SHP77 (cell line): ENCODE results near the gene EPRS1.
"Not testable (repeated sequence)": the region's sequence is repeated elsewhere in the genome, so short reads cannot be mapped to it uniquely, and the experiment has no call there.

Source experiments
- DNase-seq, 2 experiments: peaks; one replicate each; lab custom pipeline; 2025; lab: John Stamatoyannopoulos, UW

EPRS1 gene

DNA sequence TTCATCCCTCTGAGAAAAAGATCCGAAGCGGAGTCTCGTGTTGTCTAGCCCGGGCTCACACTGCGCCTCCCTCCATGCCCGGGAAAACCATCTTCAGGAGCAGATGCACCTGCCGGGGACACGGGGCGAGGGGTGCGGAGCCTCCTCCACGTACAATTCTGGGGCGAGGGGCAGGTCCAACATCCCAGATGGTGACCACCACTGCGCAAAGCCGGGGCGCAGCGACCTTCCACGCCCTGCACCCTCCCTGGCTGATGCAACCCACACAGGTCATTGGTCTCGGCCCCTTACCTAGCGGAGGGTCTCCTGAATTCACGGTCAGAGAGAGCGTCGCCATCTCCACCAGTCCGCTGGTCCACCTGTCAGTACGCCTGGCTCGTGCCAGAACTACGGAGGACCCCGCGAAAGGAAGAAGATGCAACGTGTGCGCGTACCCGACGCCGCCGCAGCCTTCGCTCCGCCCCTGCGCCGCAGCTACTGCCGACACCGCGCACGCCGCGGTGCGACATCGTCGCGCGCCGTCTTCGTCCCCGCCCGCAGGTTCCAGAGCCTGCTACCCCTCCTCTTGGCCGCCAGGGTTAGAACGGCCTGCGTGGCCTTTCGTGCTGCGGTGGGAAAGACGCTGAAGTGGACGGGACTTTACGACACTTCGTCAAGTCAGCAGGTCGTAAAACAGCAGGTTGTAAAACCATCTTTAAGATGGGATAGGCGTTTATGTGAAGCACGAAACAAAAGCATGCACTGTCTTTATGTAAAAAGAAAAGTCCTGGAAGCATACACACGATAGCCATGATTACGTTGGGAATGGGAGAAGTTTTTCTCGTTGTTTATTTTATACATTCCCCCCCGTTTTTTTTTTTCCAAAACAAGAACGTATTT lies at the start of gene EPRS1:
EPRS1 (minus strand) TSS at position 454 of the 879 bp plus-strand sequence; CDS start at position 337, 117 bp downstream.
- DNase-seq, result peak; percentile 93 to 96

DNA sequence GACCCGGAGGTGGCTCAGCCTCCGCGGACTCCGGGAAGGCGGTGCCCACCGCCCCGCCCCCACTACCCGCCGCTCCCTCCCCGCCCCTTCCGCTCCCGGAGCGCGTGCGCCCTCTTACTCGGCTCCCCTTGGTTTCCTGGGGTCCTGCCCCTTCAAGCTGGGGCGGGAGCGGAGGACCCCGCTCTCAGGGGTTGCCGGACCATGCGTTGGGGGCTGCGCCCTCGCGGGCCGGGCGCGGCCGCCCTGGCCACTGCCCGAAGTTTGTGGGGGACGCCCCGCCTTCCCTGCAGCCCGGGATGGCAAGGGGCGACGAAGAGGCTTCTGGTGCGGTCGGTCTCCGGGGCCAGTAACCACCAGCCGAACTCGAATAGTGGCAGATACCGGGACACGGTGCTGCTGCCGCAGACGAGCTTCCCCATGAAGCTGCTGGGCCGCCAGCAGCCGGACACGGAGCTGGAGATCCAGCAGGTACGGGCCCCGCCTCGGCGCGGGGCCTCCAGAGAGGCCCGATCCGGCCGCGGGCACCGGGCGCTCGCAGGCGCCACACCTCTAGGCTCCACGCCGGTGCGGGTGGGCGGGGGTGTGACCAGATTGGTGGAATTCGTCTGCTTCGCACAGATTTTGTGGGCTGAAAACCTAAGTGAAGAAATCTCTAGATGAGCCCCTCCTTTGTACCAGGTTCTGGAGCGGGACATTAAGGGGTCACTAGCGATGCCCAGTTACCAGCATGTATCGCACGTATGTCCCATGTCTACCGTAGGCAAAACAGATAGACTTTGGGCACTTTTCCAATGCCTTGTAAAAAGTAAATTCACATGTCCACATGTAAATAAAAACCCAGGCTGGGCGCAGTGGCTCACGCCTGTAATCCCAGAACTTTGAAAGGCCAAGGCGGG lies 48.0 kb upstream of the EPRS1 start, which contains the start of gene IARS2:
IARS2 (plus strand) TSS at position 117 of the 896 bp plus-strand sequence; CDS start at position 202, 85 bp downstream.
- peak; percentile 75 to 86 for DNase-seq

DNA sequence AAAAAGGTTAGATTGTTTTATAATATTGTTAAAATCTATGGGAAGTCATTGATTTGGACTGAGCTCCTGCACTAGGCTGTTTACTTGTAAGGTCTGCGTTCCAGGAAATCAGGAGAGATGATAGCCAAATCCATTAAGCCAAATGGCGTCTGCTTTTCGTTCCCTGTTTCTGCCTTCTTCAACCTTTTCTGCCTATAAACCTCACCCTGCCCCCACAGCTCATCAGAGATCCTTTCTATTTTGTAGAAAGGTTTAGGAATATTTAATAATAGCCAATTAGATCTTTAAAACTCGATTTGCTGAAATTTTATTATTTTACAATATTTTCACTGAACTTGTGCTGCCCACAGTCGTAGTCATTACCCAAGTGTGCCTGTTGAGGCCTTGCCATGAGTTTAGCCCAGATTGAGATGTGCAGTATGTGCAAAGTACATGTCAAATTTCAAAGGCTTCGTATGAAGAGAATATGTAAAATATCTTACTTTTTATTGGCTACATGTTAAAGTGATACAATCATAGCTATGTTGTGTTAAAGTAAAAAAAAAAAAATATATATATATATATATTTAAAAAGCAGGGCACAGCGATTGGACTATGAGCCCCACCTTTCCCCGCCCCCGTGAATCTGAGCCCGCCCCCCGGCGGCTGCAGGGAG lies 47.2 kb upstream of the EPRS1 start:
- DNase-seq, result peak; percentile 61 to 63

DNA sequence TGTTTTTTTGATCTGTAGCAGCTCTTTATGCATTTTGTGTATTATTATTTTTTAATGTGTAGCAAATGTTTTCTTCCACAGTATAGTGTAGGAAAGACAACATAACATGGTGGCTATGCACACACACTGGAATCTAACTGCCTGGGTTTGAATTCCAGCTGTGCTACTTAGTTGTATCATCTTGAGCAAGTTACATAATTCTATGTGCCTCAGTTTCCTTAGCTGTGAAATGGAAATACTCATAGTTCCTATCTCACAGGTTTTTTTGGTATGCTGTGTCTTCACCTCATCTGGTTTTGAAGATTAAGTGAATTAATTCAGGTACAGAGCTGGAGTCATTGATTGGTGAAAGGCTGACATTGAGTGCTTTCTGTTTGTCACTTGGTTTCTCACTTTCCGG lies 46.4 kb upstream of the EPRS1 start:
- no peak for DNase-seq

- DNase-seq, result peak; percentile 90 to 91
These were observed 43.6 kb upstream of the EPRS1 start, which contains the start of gene BPNT1 for GRCh38 chr1:220089650-220090556. BPNT1 (minus strand) TSS chr1:220089788; CDS start chr1:220079846, 9,942 bp downstream.

- DNase-seq, result not testable (repeated sequence)
These were observed 40.0 kb upstream of the EPRS1 start for GRCh38 chr1:220086261-220086686.

DNA sequence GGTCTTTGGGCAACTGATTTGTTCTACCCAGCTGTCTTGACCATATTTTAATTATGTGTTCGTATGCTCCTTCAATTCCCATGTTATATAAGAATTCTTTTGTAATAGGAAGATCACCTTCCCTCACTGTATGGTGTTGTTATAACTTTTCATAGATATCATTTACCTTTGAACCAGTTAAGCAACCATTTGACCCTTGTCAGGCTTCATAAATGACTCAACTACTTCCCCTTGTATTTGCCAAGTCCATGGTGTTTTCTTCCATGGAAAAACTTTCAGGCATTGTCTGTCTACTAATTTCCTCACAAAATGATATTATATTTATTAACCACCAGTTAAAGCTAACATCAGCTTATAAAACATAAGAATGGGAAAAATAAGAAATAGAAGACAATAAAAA lies 38.2 kb upstream of the EPRS1 start:
- no peak for DNase-seq

- no peak for DNase-seq
These were observed 31.6 kb upstream of the EPRS1 start for GRCh38 chr1:220077887-220078286.

DNA sequence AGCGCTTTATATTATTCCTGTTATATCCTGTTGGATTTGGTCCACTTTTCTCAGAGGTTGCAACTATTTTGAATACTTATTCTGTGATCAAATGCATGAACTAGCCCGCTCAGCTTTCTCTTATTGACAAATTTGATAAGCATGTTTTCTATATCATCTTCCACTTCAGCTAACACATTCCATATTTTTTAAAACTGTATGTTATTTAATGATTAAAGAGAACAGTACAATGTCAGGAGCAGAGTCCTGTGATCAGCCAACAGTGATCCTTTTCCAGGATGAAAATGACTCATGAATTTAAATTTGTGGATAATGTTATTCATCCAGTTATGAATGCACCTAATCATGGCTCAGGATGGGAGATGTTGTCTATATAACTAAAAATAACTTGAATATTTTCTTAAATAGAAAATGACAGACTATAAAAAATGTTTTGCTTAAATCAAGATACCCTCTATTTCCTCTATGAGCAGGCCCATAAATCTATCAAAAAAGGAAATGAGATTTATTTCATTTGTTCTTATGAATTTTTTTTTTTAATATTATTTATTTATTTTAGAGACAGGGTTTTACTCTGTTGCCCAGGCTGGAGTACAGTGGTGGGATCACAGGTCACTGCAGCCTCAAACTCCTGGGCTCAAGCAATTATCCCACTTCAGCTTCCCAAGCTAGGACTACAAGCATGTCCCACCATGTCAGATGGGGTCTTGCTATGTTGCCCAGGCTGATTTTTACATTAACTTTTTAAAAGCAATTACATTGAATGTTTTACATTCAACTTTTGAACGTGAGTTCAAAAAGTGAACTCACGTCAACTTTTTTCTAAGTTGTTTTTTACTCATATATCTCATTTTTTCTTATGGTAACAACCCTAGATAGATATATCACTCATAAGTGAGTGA lies 30.8 kb upstream of the EPRS1 start:
- DNase-seq, result no peak

DNA sequence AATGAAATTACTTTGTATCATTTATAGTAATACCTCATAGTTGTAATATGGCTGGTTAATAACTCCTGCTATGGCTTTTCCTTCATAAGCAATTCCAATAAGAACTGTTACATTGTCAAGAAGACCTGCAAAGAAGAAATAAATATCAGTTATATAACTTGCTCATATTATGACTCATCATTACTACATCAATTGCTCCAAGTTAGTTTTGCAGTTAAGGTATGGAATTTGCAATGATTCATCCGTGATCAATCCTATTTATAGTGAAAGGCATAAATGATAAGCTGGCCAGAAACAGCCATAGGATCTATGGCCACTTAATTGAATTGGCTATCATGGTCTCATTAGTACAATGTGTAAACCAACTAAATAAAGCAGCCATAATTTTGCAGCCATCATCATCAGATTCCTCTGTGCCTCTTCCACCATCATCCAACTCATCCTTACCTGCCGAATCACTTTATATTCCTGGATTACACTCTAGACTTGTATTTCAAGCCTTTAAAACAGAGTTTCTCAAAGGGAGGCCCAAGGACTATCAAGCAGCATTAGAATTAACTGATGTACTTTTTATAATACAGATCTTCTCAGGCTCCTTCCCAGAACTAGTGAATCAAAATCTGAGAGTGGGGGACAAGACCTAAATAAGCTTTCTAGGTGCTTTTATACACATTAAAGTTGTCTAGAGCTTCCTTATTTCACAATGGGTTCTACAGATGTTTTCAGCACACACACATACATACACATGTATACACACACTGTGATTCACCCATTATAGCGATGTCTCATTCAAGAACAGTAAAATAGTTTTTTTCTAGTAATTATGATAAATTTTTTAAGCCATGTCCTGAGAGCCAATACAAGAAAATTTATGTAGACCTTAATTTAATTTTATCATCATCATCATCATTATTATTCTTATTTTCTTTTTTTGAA lies 21.2 kb upstream of the EPRS1 start:
- DNase-seq, result no peak

GRCh38 chr1:220062629-220063028 lies 16.3 kb upstream of the EPRS1 start:
- no peak for DNase-seq

DNA sequence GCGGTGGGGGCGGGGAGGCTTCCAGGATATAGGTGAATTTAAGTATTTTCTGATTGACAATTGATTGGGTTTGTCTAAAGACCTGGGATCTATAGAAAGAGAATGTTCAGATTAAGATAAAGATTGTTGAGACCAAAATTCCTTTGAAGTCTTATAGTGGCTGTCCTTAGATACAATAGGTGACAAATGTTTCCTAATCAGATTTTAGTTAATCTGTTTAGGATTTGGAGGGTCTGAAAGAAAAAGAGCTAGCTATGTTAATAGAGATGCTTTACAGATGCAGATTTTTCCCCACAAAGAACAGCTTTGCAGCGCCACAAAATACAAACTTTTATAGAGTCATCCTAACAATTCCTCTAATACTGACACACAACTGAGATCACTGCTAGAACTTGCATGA lies 14.6 kb upstream of the EPRS1 start:
- no peak for DNase-seq

DNA sequence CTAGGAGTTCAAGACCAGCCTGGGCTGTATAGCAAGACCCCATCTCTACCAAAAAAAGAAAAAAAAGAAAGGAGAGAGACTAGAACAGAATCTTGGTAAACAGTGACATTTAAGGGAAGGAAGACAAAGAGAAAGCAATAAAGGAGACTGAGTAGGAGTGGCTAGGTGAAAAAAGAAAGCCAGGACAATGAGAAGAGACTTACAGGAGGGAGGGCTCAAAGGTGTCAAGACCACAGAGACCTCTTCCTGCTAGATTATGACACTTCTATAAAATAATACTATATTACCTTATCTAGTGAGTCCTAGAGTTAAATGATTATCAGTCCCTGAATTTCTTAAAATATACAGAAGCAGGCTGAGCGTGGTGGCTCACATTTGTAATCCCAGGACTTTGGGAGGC lies 10.1 kb upstream of the EPRS1 start:
- no peak for DNase-seq

DNA sequence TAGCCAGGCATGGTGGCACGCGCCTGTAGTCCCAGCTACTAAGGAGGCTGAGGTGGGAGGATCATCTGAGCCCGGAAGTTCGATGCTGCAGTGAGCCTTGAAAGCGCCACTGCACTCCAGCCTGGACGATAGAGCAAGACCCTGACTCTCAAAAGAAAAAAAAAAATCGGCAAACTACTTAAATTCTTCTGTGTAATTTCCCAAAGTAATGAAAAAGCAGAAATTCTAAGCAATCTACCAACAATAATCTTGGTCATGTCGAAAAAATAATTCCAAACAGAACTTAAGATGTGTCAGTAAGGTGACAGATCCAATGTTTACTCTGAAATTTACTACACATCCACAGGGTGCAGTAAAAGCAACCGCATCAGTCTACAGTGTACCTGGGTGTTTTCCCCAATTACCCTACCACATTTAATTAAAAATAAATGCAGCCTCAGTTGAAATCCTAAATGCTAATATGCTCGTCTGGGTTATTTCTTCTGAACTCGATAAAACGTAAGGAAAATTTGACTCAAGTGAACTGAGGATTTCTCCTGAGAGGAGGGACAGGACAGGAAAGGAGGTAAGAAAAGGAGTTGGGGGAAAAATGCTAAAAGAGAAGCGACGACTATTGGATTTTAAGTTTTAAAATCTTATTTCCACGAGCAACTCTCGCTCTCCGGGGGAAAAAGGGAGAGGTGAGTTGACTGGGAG lies 801 bp downstream of the EPRS1 start:
- DNase-seq, result peak; percentile 3

DNA sequence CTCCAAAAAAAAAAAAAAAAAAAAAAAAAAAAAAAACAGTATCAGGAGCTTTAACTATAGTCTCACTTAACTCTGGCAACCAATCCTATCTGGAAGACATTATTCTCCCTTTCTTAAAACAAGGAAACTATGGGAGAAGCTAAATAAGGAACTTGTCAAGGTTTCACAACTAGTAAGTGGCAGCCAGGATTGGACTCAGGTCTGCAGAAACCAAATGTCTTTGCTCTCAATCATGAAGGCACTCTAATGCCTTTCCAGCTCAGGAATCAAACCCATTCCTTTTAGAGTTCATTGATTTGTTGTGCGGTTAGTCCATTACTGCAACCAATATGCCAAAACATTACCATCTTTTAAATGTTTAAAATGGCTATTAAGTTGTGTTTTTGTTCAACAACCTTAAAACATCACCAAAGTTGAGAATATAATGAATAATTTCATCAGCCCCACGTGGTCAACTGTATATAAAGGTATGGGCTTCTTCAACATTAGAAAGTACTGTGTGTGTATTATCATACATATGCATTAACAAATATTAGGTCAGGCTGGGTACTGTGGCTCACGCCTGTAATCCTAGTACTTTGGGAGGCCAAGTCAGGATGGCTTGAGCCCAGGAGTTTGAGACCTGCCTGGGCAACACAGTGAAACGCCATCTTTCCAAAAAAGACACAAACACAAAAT lies 1.5 kb downstream of the EPRS1 start:
- no peak for DNase-seq

GRCh38 chr1:220043646-220044045 lies 2.7 kb downstream of the EPRS1 start:
- DNase-seq, result no peak

DNA sequence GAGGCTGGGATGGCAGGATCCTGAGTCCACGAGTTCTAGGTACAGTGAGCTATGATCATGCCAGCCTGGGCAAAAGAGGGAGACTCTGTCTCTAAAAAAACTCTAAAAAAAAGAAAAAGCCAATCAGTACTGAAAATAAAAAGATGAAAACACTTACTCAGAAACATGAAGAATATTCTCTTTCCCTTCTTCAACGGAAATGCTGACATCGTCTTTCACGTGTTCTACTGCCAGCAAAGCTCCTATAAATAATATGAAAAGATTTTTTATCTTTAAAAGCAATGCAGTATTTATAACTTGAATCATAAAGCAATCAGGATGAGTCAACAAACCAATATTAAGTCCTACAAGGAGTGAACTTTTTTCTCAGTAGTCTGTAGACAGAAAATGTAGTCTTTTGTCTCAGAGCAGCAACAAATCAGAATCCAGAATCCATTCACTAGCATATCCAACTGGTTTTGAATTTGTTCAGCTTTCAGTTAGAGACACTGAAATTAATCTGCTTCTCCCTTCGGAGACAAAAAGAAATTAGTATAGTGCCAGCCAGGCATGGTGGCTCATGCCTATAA lies 6.2 kb downstream of the EPRS1 start:
- DNase-seq, result no peak
